Mesenchymal stem cell (in vitro differentiated cells and primary cell): ENCODE data around the gene ASB18.
A peak's percentile ranks its signal among the peaks of the same experiment; 100 is the strongest.

Experiments used
- DNase-seq: peaks from one replicate; pipeline ENCODE4 v3.0.0-alpha.2; 2013
- H2AFZ ChIP-seq: one replicate; pipeline ENCODE4 v1.6.1; 2013; ENCODE audit warnings: low read depth, mild to moderate bottlenecking, control low read depth, inconsistent platforms, low read length, moderate library complexity
- H2AK5ac ChIP-seq: 2 replicates; pipeline ENCODE4 v1.6.1; 2013; ENCODE audit warnings: low read length, moderate library complexity, mild to moderate bottlenecking, inconsistent platforms; ENCODE audit not compliant: severe bottlenecking
- H2BK120ac ChIP-seq: one replicate; pipeline ENCODE4 v1.6.1; 2013; ENCODE audit warnings: low read depth, mild to moderate bottlenecking, inconsistent platforms, low read length, moderate library complexity
- H2BK12ac ChIP-seq, 2 experiments: one replicate each; pipeline ENCODE4 v1.6.1; 2013; ENCODE audit warnings: inconsistent platforms in 2 of 2, low read length in 2 of 2, mild to moderate bottlenecking in 2 of 2, moderate library complexity in 2 of 2, control low read depth in 1 of 2
- H2BK15ac ChIP-seq: one replicate; pipeline ENCODE4 v1.6.1; 2013; ENCODE audit warnings: mild to moderate bottlenecking, low read depth, inconsistent platforms; ENCODE audit not compliant: poor library complexity, severe bottlenecking
- H2BK5ac ChIP-seq: 2 replicates; pipeline ENCODE4 v1.6.1; 2013; ENCODE audit warnings: low read depth, mild to moderate bottlenecking, low read length, control low read depth, inconsistent platforms; ENCODE audit not compliant: poor library complexity, severe bottlenecking
- H3K14ac ChIP-seq, 2 experiments: one replicate each; pipeline ENCODE4 v1.6.1; 2013; ENCODE audit warnings: inconsistent platforms in 2 of 2, low read length in 2 of 2, control low read depth in 1 of 2, mild to moderate bottlenecking in 1 of 2, moderate library complexity in 1 of 2
- H3K18ac ChIP-seq, 2 experiments: one replicate each; pipeline ENCODE4 v1.6.1; 2013; ENCODE audit warnings: inconsistent platforms in 2 of 2, low read length in 2 of 2, control low read depth in 1 of 2, low read depth in 1 of 2, mild to moderate bottlenecking in 1 of 2
- H3K23ac ChIP-seq, 2 experiments: one replicate each; pipeline ENCODE4 v1.6.1; 2013; ENCODE audit warnings: inconsistent platforms in 2 of 2, low read length in 2 of 2, mild to moderate bottlenecking in 2 of 2, moderate library complexity in 2 of 2, control low read depth in 1 of 2
- H3K27ac ChIP-seq: 2 replicates; pipeline ENCODE4 v1.5.1; 2013; ENCODE audit warnings: mild to moderate bottlenecking, moderate library complexity, low read length, control low read depth, inconsistent platforms; ENCODE audit not compliant: poor library complexity, severe bottlenecking
- H3K27me3 ChIP-seq, 2 experiments: 2 replicates each; pipeline versions ENCODE4 v1.6.1 to v1.7.0; 2013; ENCODE audit warnings: low read length in 2 of 2, mild to moderate bottlenecking in 2 of 2, moderate library complexity in 2 of 2, control low read depth in 1 of 2, inconsistent platforms in 1 of 2; ENCODE audit not compliant: control insufficient read depth in 1 of 2, insufficient read depth in 1 of 2
- H3K36me3 ChIP-seq, 2 experiments: 2 replicates each; pipeline versions ENCODE4 v1.6.1 to v1.7.0; 2013; ENCODE audit warnings: low read length in 2 of 2, control low read depth in 1 of 2, inconsistent platforms in 1 of 2, low read depth in 1 of 2, mild to moderate bottlenecking in 1 of 2; ENCODE audit not compliant: insufficient read depth in 2 of 2, control insufficient read depth in 1 of 2
- H3K4ac ChIP-seq, 2 experiments: one replicate each; pipeline ENCODE4 v1.6.1; 2013; ENCODE audit warnings: inconsistent platforms in 2 of 2, low read length in 2 of 2, mild to moderate bottlenecking in 2 of 2, moderate library complexity in 2 of 2, control low read depth in 1 of 2, low read depth in 1 of 2
- H3K4me1 ChIP-seq: 2 replicates; pipeline ENCODE4 v1.6.1; 2013; ENCODE audit warnings: low read depth, low read length, control low read depth; ENCODE audit not compliant: control insufficient read depth, insufficient read depth
- H3K4me2 ChIP-seq: 2 replicates; pipeline ENCODE4 v1.6.1; 2013; ENCODE audit warnings: low read length, mild to moderate bottlenecking, inconsistent platforms; ENCODE audit not compliant: poor library complexity, severe bottlenecking
- H3K4me3 ChIP-seq, 2 experiments: 2 replicates each; pipeline versions ENCODE4 v1.5.1 to v1.7.0; 2013; ENCODE audit warnings: low read length in 2 of 2, mild to moderate bottlenecking in 2 of 2, control low read depth in 1 of 2, low read depth in 1 of 2; ENCODE audit not compliant: insufficient read depth in 1 of 2
- H3K79me1 ChIP-seq: replicated peaks from 2 replicates; pipeline ENCODE4 v1.6.1; 2013; ENCODE audit warnings: mild to moderate bottlenecking, control low read depth, low read length, inconsistent platforms; ENCODE audit not compliant: poor library complexity, severe bottlenecking
- H3K9ac ChIP-seq: 2 replicates; pipeline ENCODE4 v1.7.0; 2013; ENCODE audit warnings: mild to moderate bottlenecking, low read length, moderate library complexity
- H3K9me3 ChIP-seq: 2 replicates; pipeline ENCODE4 v1.7.0; 2013; ENCODE audit warnings: mild to moderate bottlenecking, low read length; ENCODE audit not compliant: control insufficient read depth
- H4K8ac ChIP-seq: one replicate; pipeline ENCODE4 v1.6.1; 2013; ENCODE audit warnings: inconsistent platforms, mild to moderate bottlenecking, low read length, moderate library complexity
- H4K91ac ChIP-seq: one replicate; pipeline ENCODE4 v1.6.1; 2013; ENCODE audit warnings: mild to moderate bottlenecking, low read length, inconsistent platforms
- WGBS: methylation state at CpG from one replicate; pipeline ENCODE4 v1.1.7; 2013; ENCODE audit warnings: mixed read lengths; 5-methylcytosine and 5-hydroxymethylcytosine counted together

Gene ASB18

GRCh38 chr2:236160366-236161081, 103.7 kb downstream of the ASB18 start:
- DNase-seq = no peak
- 75% methylated on average over 21 of the region's 22 CpGs for WGBS

GRCh38 chr2:236159778-236160170, 104.4 kb downstream of the ASB18 start:
- Histone ChIP-seq H4K8ac (no peak overlapping the region), H2AFZ (no peak overlapping the region), H2BK12ac (peak overlapping the region in 1 of 2 experiments; percentile 5), H2AK5ac (no peak overlapping the region), H3K36me3 (peaks cover 0 to 9% of the 10 kb centered on the region in 2 experiments), H3K4me2 (no peak overlapping the region), H3K27ac (no peak overlapping the region), H4K91ac (no peak overlapping the region), H3K4me1 (peaks cover 27% of the 10 kb centered on the region), H3K9ac (no peak overlapping the region), H3K9me3 (no peaks in the 10 kb centered on the region), H2BK5ac (no peak overlapping the region), H3K4me3 (no peak overlapping the region), H3K27me3 (peaks cover 17 to 96% of the 10 kb centered on the region in 2 experiments), H3K14ac (no peak overlapping the region), H3K23ac (no peak overlapping the region), H2BK15ac (no peak overlapping the region), H3K18ac (no peak overlapping the region), H3K4ac (no peak overlapping the region), H3K79me1 (peaks cover 11% of the 10 kb centered on the region), H2BK120ac (no peak overlapping the region)
- DNase-seq = no peak
- 23% methylated on average over 33 of the region's 33 CpGs for WGBS

More at GRCh38 chr2:236160366-236161081, 103.7 kb downstream of the ASB18 start:
- Histone ChIP-seq H3K9me3 (no peaks in the 10 kb centered on the region), H3K27me3 (peaks cover 18 to 96% of the 10 kb centered on the region in 2 experiments), H3K9ac (no peak overlapping the region), H3K4me1 (peaks cover 28% of the 10 kb centered on the region), H4K91ac (no peak overlapping the region), H3K79me1 (peaks cover 11% of the 10 kb centered on the region), H3K4me2 (no peak overlapping the region), H3K23ac (no peak overlapping the region), H3K27ac (no peak overlapping the region), H3K18ac (no peak overlapping the region), H3K4ac (no peak overlapping the region), H2BK15ac (no peak overlapping the region), H3K4me3 (no peak overlapping the region), H2BK120ac (no peak overlapping the region), H2BK12ac (no peak overlapping the region), H3K14ac (no peak overlapping the region), H2BK5ac (no peak overlapping the region), H3K36me3 (peaks cover 0 to 9% of the 10 kb centered on the region in 2 experiments), H2AFZ (no peak overlapping the region), H2AK5ac (no peak overlapping the region), H4K8ac (no peak overlapping the region)

- H3K27ac ChIP-seq = no peak overlapping the region
- H3K9me3 ChIP-seq = no peaks in the 10 kb centered on the region
- peaks cover 17 to 96% of the 10 kb centered on the region in 2 experiments for H3K27me3 ChIP-seq
- H4K91ac ChIP-seq = no peak overlapping the region
- no peak overlapping the region for H3K4me2 ChIP-seq
- no peak overlapping the region for H2BK5ac ChIP-seq
- H3K36me3 ChIP-seq = peaks cover 0 to 9% of the 10 kb centered on the region in 2 experiments
- no peak overlapping the region for H2BK15ac ChIP-seq
- peaks cover 11% of the 10 kb centered on the region for H3K79me1 ChIP-seq
- H3K23ac ChIP-seq = peak overlapping the region in 1 of 2 experiments; percentile 75
- H2AFZ ChIP-seq = no peak overlapping the region
- 12% methylated on average over 42 of the region's 45 CpGs for WGBS
- H3K9ac ChIP-seq = no peak overlapping the region
- DNase-seq = no peak
- H4K8ac ChIP-seq = no peak overlapping the region
- H3K4me3 ChIP-seq = no peak overlapping the region
- H3K4ac ChIP-seq = no peak overlapping the region
- H2BK120ac ChIP-seq = no peak overlapping the region
- peaks cover 27% of the 10 kb centered on the region for H3K4me1 ChIP-seq
- no peak overlapping the region for H3K18ac ChIP-seq
- H2BK12ac ChIP-seq = no peak overlapping the region
- no peak overlapping the region for H2AK5ac ChIP-seq
- no peak overlapping the region for H3K14ac ChIP-seq
Measured at GRCh38 chr2:236158969-236159777, 105.0 kb downstream of the ASB18 start.

GRCh38 chr2:236157815-236158498, 106.2 kb downstream of the ASB18 start:
- Histone ChIP-seq H3K36me3 (peaks cover 0 to 4% of the 10 kb centered on the region in 2 experiments), H2BK15ac (no peak overlapping the region)

More at GRCh38 chr2:236157815-236158498, 106.2 kb downstream of the ASB18 start:
- peaks cover 17% of the 10 kb centered on the region for H3K4me1 ChIP-seq
- H2AFZ ChIP-seq = no peak overlapping the region
- H2BK12ac ChIP-seq = no peak overlapping the region
- H3K4me3 ChIP-seq = no peak overlapping the region
- no peak for DNase-seq
- H3K23ac ChIP-seq = no peak overlapping the region
- no peak overlapping the region for H3K9ac ChIP-seq
- H3K4me2 ChIP-seq = no peak overlapping the region
- 96% methylated on average over 9 of the region's 10 CpGs for WGBS
- H3K9me3 ChIP-seq = peaks cover 4% of the 10 kb centered on the region
- H4K91ac ChIP-seq = no peak overlapping the region
- H3K27ac ChIP-seq = no peak overlapping the region
- no peak overlapping the region for H2BK5ac ChIP-seq
- peaks cover 17 to 85% of the 10 kb centered on the region in 2 experiments for H3K27me3 ChIP-seq
- no peak overlapping the region for H2BK120ac ChIP-seq
- no peak overlapping the region for H4K8ac ChIP-seq
- peaks cover 2% of the 10 kb centered on the region for H3K79me1 ChIP-seq
- H3K4ac ChIP-seq = no peak overlapping the region
- no peak overlapping the region for H3K18ac ChIP-seq
- H2AK5ac ChIP-seq = no peak overlapping the region
- H3K14ac ChIP-seq = no peak overlapping the region
